KOPT-K1 (cell line): ENCODE results near the gene CDKN2B-AS1.

Source experiments
- H3K27ac ChIP-seq: fragments of 200-600 bp; sonication (generic); 2 replicates; pipeline ENCODE4 v1.5.1; 2016; ENCODE audit warnings: antibody characterized with exemption, mild to moderate bottlenecking, low read depth, low read length; ENCODE audit not compliant: poor library complexity, severe bottlenecking
- H3K36me3 ChIP-seq: fragments of 200-600 bp; sonication (generic); 2 replicates; pipeline ENCODE4 v1.5.1; 2017; ENCODE audit warnings: antibody characterized with exemption, mild to moderate bottlenecking, low read length, moderate library complexity; ENCODE audit not compliant: insufficient read depth
- H3K9me3 ChIP-seq: fragments of 200-600 bp; sonication (generic); 2 replicates; pipeline ENCODE4 v1.5.1; 2017; ENCODE audit warnings: antibody characterized with exemption, low read length, mild to moderate bottlenecking; ENCODE audit not compliant: insufficient read depth, poor library complexity, severe bottlenecking

The CDKN2B-AS1 gene

DNA sequence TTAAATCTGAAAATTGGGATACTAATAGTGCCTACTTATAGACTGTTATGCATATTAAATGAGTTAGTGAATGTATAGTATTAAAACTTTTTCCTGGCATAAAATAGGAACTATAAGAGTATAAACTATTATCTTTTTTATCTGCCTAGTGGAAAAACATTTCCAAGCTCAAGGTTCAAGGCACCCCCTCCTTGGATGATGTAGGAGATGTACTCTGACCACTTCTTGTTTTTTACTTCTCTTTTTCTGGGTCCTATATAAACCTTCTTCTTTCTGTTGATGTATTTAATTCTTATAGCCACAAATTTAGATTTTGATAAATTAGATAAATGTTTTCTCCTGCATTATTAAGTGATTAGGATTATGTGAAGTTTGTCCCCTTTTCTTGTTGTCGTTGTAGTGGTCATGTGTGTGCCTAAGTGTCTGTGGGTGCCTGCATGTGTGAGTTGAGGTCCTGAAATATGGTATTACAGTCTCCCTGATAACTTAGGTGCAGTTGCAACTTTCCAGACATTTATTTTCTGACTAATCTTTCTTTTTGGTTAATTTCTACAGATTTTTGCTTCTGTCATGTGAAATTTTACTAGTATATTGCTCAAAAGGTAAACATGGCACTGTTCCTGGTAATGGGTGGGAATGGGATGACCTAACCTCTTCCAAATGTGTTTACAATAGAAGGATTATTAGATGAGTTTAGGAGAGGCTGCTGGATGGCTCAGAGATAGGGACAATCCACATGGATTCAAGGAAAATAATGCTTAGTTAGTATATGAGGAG is 175.3 kb downstream of the CDKN2B-AS1 start:
- Histone ChIP-seq H3K27ac (no peak overlapping the region), H3K9me3 (no peaks in the 10 kb centered on the region), H3K36me3 (no peaks in the 10 kb centered on the region)
